WI38 (cell line): ENCODE data around the gene PCDHGA3.
A peak's percentile ranks its signal among the peaks of the same experiment; 100 is the strongest.

Source experiments
- H3K4me3 ChIP-seq: 2 replicates; pipeline ENCODE4 v1.5.1; 2011; ENCODE audit warnings: low read depth, mild to moderate bottlenecking, control low read depth, low read length
- TF ChIP-seq, protein P1 (sequence below): IDR thresholded peaks from 2 replicates; pipeline ENCODE4 v1.5.1; 2012; ENCODE audit warnings: low read depth, mild to moderate bottlenecking, control low read depth, low read length

Gene PCDHGA3

DNA sequence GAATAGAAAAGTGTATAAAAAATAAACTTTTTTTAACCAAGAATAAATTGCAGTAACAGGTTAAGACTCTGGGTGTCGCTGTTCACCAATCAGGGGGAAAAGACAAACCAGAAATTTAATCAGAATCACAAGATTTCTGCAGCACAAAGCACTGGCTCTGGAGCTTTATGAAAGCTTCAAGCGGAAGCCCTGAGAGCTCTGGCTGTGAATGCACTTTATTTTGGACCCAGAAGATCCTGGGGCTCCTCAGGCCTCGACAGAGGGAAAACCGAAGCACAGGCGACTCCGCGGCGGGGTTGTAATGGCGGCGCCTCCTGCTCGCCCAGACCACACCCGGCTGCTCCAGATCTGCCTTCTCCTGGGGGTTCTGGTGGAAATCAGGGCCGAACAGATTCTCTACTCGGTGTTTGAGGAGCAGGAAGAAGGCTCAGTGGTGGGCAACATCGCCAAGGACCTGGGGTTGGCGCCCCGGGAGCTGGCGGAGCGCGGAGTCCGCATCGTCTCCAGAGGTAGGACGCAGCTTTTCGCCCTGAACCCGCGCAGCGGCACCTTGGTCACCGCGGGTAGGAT is 11.4 kb downstream of the PCDHGA3 start, which contains the start of gene PCDHGA4:
TSS of gene PCDHGA4 (plus strand) at position 122 of the 570 bp plus-strand sequence. CDS start at position 209, 87 bp downstream.
- TF ChIP-seq, protein P1, sequence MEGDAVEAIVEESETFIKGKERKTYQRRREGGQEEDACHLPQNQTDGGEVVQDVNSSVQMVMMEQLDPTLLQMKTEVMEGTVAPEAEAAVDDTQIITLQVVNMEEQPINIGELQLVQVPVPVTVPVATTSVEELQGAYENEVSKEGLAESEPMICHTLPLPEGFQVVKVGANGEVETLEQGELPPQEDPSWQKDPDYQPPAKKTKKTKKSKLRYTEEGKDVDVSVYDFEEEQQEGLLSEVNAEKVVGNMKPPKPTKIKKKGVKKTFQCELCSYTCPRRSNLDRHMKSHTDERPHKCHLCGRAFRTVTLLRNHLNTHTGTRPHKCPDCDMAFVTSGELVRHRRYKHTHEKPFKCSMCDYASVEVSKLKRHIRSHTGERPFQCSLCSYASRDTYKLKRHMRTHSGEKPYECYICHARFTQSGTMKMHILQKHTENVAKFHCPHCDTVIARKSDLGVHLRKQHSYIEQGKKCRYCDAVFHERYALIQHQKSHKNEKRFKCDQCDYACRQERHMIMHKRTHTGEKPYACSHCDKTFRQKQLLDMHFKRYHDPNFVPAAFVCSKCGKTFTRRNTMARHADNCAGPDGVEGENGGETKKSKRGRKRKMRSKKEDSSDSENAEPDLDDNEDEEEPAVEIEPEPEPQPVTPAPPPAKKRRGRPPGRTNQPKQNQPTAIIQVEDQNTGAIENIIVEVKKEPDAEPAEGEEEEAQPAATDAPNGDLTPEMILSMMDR = peak; percentile 29; the same call in 1 of the 2 replicates
- H3K4me3 ChIP-seq = no peak within 1 kb of the TSS; the same call in 1 of the 2 replicates

DNA sequence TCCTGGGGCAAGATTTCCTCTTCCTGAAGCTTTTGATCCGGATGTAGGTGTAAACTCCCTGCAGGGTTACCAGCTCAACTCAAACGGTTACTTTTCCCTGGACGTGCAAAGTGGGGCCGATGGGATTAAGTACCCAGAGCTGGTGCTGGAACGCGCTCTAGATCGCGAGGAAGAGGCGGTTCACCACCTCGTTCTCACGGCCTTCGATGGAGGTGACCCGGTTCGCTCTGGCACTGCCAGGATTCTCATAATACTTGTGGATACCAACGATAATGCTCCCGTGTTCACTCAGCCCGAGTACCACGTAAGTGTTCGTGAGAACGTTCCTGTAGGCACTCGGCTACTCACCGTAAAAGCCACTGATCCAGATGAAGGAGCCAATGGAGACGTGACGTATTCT is 12.0 kb downstream of the PCDHGA3 start:
- TF ChIP-seq, protein P1 = no peak
- H3K4me3 ChIP-seq = no peak overlapping the region

DNA sequence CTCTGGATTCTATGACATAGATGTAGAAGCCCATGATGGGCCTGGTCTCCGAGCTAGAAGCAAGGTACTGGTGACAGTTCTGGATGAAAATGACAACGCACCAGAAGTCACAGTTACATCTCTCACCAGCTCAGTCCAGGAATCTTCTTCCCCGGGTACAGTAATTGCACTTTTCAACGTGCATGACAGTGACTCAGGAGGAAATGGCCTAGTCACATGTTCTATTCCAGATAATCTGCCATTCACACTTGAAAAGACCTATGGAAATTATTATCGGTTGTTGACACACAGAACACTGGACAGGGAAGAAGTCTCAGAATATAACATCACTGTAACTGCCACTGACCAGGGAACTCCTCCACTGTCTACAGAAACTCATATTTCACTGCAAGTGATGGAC is 12.5 kb downstream of the PCDHGA3 start:
- TF ChIP-seq, protein P1 = no peak
- H3K4me3 ChIP-seq = no peak overlapping the region

DNA sequence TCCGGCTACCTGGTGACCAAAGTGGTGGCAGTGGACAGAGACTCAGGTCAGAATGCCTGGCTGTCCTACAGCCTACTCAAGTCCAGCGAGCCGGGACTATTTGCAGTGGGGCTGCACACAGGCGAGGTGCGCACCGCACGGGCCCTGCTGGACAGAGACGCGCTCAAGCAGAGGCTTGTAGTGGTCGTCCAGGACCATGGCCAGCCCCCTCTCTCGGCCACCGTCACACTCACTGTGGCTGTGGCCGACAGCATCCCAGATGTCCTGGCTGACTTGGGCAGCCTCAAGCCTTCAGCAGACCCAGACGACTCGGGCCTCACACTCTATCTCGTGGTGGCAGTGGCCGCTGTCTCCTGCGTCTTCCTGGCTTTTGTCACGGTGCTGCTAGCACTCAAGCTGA is 13.3 kb downstream of the PCDHGA3 start:
- no peak overlapping the region for H3K4me3 ChIP-seq
- TF ChIP-seq, protein P1 = no peak

DNA sequence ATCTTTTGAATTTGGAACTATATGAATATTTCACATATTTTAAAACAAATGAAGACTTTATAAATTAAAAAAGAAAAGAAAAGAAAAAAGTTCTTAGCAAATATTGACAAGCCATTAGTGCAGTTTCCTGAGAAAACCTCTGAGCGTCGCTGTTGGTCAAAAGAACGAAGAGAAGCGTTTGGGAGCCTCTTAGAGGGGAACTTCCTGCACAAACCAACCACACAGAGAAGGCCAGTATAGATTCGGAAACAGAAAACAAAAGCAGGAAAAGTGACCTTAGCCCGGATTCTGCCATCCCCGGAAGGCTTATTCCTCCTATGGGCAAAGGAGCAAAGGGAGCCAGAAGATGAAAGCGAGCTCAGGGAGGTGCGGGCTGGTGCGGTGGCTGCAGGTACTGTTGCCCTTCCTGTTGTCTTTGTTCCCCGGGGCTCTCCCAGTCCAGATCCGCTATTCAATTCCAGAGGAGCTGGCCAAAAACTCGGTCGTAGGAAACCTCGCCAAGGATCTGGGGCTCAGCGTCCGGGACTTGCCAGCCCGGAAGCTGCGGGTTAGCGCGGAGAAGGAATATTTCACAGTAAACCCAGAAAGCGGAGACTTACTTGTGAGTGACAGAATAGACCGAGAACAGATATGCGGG is 16.3 kb downstream of the PCDHGA3 start, which contains the start of gene PCDHGB2:
TSS of gene PCDHGB2 (plus strand) at position 205 of the 637 bp plus-strand sequence. CDS start at position 347, 142 bp downstream.
- no peak within 1 kb of the TSS for H3K4me3 ChIP-seq
- TF ChIP-seq, protein P1 = peak; percentile 33; the same call in 1 of the 2 replicates

DNA sequence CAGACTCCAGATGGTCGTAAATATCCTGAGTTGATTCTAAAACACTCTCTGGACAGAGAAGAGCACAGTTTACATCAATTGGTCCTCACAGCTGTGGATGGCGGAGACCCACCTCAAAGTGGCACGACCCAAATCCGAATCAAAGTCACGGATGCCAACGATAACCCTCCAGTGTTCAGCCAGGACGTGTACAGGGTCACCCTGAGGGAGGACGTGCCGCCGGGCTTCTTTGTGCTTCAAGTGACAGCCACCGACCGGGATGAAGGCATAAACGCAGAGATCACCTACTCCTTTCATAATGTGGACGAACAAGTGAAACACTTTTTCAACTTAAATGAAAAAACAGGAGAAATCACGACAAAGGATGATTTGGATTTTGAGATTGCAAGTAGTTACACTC is 17.1 kb downstream of the PCDHGA3 start:
- TF ChIP-seq, protein P1 = no peak
- H3K4me3 ChIP-seq = no peak overlapping the region

DNA sequence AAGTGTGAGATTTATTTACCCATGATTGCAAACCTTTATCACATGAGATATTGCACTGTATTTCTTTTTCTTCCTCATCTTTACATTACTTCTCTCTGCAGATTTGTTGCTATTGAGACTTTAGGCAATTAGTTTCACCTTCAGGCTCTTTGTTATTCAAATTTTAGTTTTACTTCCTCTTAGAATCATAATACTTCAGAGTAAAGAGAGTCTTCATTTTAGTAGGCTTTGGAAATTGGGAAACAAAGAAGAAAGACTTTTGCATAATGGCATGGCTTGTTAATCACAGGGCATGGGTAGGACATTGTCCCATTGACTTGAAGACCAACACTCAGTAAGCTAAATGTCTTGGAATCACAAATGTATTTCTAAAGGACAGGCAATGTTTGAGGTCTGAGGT is 19.1 kb downstream of the PCDHGA3 start:
- TF ChIP-seq, protein P1 = no peak
- no peak overlapping the region for H3K4me3 ChIP-seq
